Adrenal gland (tissue), 5 donors: Measurements from ENCODE around the gene HS6ST2.

Experiments
- POLR2A ChIP-seq, 2 donors: fragments of 450-650 bp; IDR thresholded peaks; one replicate each; pipeline ENCODE4 v1.6.1; 2017; ENCODE audit warnings: antibody characterized with exemption in 2 of 2, mild to moderate bottlenecking in 2 of 2, moderate library complexity in 1 of 2
- TF ChIP-seq, protein P1 (sequence below), 6 experiments: fragments of 450-650 bp in 4 of 6; fragments of 200-600 bp in 2 of 6; sonication (generic) in 1 of 6; IDR thresholded peaks; 1 replicate in 5 of 6; 2 replicates in 1 of 6; pipeline versions ENCODE4 v1.5.1 to v1.8.0; 2016 to 2021; ENCODE audit warnings: antibody characterized with exemption in 6 of 6, mild to moderate bottlenecking in 2 of 6, moderate library complexity in 1 of 6
- donor health status: DM: no; HTN: no; CAD: no.

DNA sequence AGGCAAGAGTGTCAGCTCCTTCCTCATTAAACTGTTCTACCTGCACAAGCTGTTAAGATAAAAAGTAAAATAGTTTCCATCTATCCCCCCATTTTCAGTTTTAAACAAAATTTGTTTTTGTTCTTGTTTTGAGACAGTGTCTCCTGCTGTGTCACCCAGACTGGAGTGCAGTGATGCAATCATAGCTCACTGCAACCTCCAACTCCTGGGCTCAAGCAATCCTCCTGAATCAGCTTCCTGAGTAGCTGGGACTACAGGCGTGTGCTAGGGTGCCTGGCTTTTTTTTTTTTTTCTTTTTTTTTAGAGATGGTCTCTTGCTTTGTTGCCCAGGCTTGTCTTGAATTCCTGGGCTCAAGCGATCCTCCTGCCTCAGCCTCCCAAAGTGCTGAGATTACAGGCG lies 105.4 kb downstream of the HS6ST2 start:
- TF ChIP-seq, protein P1, sequence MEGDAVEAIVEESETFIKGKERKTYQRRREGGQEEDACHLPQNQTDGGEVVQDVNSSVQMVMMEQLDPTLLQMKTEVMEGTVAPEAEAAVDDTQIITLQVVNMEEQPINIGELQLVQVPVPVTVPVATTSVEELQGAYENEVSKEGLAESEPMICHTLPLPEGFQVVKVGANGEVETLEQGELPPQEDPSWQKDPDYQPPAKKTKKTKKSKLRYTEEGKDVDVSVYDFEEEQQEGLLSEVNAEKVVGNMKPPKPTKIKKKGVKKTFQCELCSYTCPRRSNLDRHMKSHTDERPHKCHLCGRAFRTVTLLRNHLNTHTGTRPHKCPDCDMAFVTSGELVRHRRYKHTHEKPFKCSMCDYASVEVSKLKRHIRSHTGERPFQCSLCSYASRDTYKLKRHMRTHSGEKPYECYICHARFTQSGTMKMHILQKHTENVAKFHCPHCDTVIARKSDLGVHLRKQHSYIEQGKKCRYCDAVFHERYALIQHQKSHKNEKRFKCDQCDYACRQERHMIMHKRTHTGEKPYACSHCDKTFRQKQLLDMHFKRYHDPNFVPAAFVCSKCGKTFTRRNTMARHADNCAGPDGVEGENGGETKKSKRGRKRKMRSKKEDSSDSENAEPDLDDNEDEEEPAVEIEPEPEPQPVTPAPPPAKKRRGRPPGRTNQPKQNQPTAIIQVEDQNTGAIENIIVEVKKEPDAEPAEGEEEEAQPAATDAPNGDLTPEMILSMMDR (IDR thresholded peaks at IDR 0.05) = no peak
- TF ChIP-seq POLR2A (IDR thresholded peaks at IDR 0.05) = no peak
